Caki2 (cell line): ENCODE measurements around the gene OR2B2. TPM values are rescaled to one million over a fixed set of nuclear protein-coding genes. Genes with fewer than 3 reads are reported as not detected.
"Not testable (repeated sequence)": the region's sequence is repeated elsewhere in the genome, so short reads cannot be mapped to it uniquely, and the experiment has no call there.

Experiments used
- DNase-seq: peaks from one replicate; pipeline ENCODE4 v3.0.0-alpha.2; 2015; ENCODE audit warnings: low read depth
- in situ Hi-C: cut with HindIII; loops from 2 replicates; pipeline ENCODE4 v1.10.0; 2016; ENCODE audit warnings: low sequenced_read_pairs, low pct_unique_long_range_greater_than_20kb, mixed read lengths
- total RNA-seq: library from RNA; depleted of rRNA; stranded (reverse); fragments of >200 nt; shearing (Covaris generic); gene quantifications from 2 replicates; pipeline ENCODE4 v1.2.3, GENCODE V29; 2014; ENCODE audit warnings: low replicate concordance; rRNA removed

Gene OR2B2
- total RNA-seq = not detected in 2 replicates

- DNase-seq = no peak
- in situ Hi-C loops = no loop called here
Measured at GRCh38 chr6:27911956-27912446, at the start of gene OR2B2. Gene OR2B2, minus strand, starts transcription at chr6:27912396. Its CDS starts 77 bp downstream, at chr6:27912319.

GRCh38 chr6:27957516-27957915, 45.3 kb upstream of the OR2B2 start:
- in situ Hi-C loops = no loop called here
- no peak for DNase-seq

GRCh38 chr6:27956941-27957340, 44.7 kb upstream of the OR2B2 start, which contains the start of gene OR2B6:
Gene OR2B6, plus strand, starts transcription at chr6:27957241. Its CDS starts 0 bp downstream, at chr6:27957241.
- no peak for DNase-seq
- in situ Hi-C loops = no loop called here

DNA sequence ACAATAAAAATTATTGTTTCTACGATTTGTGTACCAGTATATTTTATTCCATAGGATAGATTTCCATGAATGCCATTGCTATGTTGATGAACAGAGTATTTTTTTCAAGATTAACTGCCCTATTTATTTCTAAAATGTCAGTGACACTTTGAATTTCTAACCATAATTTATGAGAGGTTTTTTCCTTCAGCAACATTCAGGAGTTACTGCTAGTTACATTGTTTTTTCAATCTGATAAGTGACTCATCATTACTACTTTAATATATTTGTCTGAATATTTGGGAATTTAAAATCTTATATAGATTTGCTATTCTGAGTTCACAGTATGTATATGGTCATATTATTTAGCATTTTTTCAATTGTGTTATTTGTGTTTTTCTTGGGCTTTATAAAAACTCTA, 38.8 kb upstream of the OR2B2 start:
- in situ Hi-C loops = no loop called here
- DNase-seq = no peak

DNA sequence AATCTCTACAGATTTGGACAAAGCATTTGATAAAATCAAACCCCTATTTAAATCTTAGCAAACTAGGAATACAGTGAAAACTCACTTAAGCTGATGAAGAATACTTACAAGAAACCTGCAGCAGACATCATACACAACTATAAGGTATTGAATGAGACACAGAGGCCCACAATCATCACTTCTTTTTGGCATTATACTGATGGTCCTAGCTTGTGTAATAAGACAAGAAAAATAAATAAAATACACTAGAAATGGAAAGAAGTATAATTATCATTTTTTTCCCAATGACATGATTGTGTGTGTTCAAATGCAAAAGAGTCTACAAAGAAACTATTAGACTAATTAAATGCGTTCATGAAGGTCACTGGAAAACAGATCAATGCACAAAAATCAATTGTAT, 36.0 kb upstream of the OR2B2 start:
- in situ Hi-C loops = no loop called here

GRCh38 chr6:27943072-27943471, 30.9 kb upstream of the OR2B2 start:
- in situ Hi-C loops, DNase-seq: not testable (repeated sequence)

More for the DNA sequence above, 36.0 kb upstream of the OR2B2 start:
- DNase-seq = no peak

DNA sequence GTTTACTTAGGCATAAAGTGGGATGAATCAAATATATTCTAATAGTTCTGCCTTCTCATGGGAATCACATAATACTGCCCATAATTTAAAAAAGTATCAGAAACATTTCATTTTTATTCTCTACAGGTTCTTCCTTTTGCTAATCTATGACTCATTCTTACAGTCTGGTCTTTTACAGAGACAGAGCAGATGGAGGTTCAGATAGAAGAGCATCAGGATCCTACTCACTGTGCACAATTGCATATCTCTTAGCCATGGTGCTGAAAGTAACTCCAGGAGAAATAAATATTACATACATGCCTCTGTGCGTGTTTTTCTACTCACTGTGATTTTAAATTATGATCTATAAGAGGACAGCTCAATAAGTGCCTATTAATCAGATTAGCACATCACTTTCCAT, 28.6 kb upstream of the OR2B2 start:
- in situ Hi-C loops = no loop called here
- DNase-seq = no peak

- DNase-seq = no peak
- in situ Hi-C loops = no loop called here
Measured at GRCh38 chr6:27931209-27931608, 19.0 kb upstream of the OR2B2 start.

DNA sequence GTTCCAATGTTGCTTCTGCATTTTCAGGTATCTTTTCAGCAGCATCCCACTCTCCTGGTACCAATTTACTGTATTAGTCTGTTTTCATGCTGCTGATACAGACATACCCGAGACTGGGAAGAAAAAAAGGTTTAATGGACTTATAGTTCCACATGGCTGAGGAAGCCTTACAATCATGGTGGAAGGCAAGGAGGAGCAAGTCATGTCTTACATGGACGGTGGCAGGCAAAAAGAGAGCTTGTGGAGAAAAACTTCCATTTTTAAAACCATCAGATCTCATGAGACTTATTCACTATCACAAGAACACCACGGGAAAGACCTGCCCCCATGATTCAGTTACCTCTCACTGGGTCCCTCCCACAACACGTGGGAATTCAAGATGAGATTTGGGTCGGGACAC, 17.7 kb upstream of the OR2B2 start:
- not testable (repeated sequence) for DNase-seq

DNA sequence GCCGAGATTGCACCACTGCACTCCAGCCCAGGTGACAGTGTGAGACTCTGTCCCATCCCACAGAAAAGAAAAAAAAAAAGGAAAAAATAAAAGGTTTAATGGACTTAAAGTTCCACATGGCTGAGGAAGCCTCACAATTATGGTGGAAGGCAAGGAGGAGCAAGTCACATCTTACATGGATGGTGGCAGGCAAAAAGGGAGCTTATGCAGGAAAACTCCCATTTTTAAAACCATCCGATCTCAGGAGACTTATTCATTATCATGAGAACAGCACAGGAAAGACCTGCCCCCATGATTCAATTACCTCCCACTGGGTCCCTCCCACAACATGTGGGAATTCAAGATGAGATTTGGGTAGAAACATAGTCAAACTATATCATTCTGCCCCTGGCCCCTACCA, 15.8 kb upstream of the OR2B2 start:
- in situ Hi-C loops, DNase-seq: not testable (repeated sequence)

More for the DNA sequence above, 17.7 kb upstream of the OR2B2 start:
- in situ Hi-C loops = not testable (repeated sequence)

DNA sequence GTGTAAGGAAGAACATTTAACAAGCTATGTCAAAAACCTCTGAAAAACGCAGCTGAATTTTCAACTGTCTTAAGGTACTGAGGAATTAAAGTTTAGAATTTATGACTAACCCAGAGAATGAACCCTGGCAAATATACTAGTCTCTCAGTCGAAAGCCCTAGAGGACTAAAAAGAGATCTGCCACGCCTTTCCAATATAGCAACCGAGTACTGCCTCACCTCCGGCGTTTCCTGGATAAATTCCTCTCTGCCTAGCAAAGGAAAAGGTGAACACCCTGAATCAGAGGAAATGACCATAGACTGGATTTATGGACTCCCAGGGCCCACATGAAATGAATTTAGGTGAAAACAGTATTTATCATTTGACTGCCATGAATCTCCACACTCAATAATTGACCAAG, 12.0 kb upstream of the OR2B2 start:
- DNase-seq = no peak
- in situ Hi-C loops = no loop called here

DNA sequence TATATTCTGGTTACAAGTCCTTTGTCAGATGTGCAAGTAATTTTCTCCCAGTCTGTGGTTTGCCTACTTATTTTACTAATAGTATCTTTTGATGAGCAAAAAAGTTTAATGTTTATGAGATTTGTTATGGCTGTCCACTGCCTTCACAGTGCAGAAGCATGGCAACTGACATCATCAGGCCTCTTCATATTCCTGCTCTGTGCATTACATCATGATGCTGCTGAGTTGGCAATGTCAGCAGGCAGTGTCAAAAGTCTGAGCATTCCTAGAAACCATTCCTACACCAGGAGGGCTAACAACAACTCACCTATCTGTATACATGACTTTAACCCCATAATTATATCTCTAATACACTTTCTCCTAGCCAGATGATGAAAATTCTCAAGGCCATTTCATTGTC, 10.8 kb upstream of the OR2B2 start:
- in situ Hi-C loops = no loop called here
- DNase-seq = no peak

DNA sequence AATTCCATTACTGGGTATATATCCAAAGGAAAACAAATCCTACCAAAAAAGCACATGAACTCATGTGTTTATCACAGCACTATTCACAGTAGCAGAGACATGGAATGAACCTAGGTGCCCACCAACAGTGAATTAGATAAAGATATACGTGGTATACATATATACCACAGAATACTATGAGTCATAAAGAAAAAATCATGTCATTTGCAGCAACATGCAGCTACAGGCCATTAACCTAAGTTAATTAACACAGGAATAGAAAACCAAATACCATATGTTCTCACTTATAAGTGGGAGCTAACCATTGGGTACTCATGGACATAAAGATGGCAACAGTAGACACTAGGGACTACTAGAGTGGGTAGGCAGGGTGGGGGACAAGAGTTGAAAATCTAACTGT, 4.2 kb downstream of the OR2B2 start:
- no peak for DNase-seq
- in situ Hi-C loops = no loop called here

GRCh38 chr6:27902335-27903314, 9.6 kb downstream of the OR2B2 start:
- DNase-seq = peak; percentile 91

GRCh38 chr6:27901801-27902200, 10.4 kb downstream of the OR2B2 start:
- in situ Hi-C loops = no loop called here
- DNase-seq = no peak

More at GRCh38 chr6:27902335-27903314, 9.6 kb downstream of the OR2B2 start:
- in situ Hi-C loops = no loop called here

- in situ Hi-C loops, DNase-seq: not testable (repeated sequence)
Measured at GRCh38 chr6:27900197-27900596, 12.0 kb downstream of the OR2B2 start.

DNA sequence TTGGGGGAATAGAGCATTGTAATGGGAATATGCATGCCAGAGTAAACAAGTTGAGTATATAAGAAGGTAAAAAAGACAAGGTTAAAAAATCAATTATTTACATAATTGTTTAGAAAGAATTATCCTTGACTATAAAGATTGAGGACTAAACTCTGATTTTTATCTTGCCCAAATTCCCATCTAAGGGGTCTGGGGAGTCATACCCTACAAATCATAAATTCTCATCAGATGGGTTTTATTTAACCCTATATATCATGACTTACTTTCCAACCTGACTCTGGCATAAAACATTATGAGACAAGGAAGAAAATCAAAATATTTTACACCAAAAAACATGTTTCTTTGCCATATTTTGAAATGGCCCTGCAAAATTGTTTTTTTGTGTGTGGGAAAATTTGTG, 12.7 kb downstream of the OR2B2 start:
- in situ Hi-C loops = loop anchor here (25.0 kb wide), 1 partner anchor 737 kb away; no protein-coding TSS in a partner anchor
- no peak for DNase-seq

- in situ Hi-C loops = loop anchor here (25.0 kb wide), 1 partner anchor 735 kb away; no protein-coding TSS in a partner anchor
- no peak for DNase-seq
Measured at GRCh38 chr6:27897580-27898206, 14.5 kb downstream of the OR2B2 start.

- in situ Hi-C loops = loop anchor here (25.0 kb wide), 1 partner anchor 734 kb away; no protein-coding TSS in a partner anchor
- DNase-seq = no peak
Measured at GRCh38 chr6:27896398-27896796, 15.8 kb downstream of the OR2B2 start.
